ENCODE results near the gene S100A1.
A peak's percentile ranks its signal among the peaks of the same experiment; 100 is the strongest.
"Not testable (repeated sequence)": the region's sequence is repeated elsewhere in the genome, so short reads cannot be mapped to it uniquely, and the experiment has no call there.

Gene S100A1

DNA sequence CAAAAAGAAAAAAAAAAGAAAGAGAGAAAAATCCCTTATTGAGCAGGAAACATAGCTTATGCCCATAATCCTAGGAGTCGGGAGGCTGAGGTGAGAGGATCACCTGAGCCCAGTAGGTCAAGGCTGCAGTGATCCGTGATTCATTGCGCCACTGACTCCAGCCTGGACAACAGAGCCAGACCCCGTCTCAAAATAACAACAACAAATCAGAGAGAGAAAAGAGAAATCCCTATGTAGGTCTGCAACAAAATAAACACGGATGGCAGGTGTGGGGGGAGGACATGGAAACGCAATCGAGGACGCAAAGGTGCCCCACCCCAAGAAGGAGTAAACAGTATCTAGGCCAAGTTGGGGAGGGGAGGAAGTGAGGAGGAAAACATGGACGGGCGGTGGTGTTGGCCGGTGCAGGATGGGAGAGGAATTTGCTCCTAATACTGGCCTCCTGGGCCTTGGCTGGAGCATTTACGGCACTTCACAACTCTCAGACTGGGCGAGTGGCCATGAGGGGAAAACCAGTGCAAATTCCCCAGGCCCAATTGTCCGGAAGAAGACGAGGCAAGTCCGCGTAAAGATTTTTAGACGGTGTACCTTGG, 5.0 kb downstream of the S100A1 start:
- DNase-seq, result no peak

GRCh38 chr1:153633754-153634665, 5.8 kb downstream of the S100A1 start, which contains the start of gene CHTOP:
CHTOP (plus strand) TSS chr1:153634066; CDS start chr1:153636589, 2,523 bp downstream.
- DNase-seq, result peak; percentile 98

GRCh38 chr1:153635872-153636271, 7.6 kb downstream of the S100A1 start:
- DNase-seq, result no peak

- no peak for DNase-seq
Measured at GRCh38 chr1:153636312-153636711, 8.1 kb downstream of the S100A1 start.

- DNase-seq, result no peak
Measured at GRCh38 chr1:153638261-153638660, 10.0 kb downstream of the S100A1 start.

- DNase-seq, result no peak
Measured at GRCh38 chr1:153639280-153639679, 11.0 kb downstream of the S100A1 start.

DNA sequence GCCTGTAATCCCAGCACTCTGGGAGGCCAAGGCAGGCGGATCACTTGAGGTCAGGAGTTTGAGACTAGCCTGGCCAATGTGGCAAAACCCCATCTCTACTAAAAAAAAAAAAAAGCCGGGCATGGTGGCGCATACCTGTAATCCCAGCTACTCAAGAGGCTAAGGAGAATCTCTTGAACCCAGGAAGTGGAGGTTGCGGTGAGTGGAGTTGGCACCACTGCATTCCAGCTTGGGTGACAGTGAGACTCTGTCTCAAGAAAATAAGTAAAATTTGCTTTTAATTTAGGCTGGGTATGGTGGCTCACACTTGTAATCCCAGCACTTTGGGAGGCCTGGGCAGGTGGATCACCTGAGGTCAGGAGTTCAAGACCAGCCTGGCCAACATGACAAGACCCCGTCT, 12.0 kb downstream of the S100A1 start:
- not testable (repeated sequence) for DNase-seq

- no peak for DNase-seq
Measured at GRCh38 chr1:153640861-153641260, 12.6 kb downstream of the S100A1 start.

DNA sequence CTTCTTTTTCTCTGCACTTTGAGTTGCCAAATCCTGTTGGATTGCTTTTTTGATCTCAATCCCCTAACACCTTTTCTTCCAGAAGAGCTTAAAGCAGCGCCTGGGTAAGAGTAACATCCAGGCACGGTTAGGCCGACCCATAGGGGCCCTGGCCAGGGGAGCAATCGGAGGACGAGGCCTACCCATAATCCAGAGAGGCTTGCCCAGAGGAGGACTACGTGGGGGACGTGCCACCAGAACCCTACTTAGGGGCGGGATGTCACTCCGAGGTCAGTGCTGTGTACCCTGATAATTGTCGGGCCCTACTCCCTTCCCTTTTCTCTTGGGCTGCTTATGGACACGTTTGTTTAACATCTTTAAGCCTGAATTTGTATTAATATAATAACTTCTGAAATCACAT, 13.9 kb downstream of the S100A1 start:
- no peak for DNase-seq

- DNase-seq, result no peak
Measured at GRCh38 chr1:153643100-153643499, 14.9 kb downstream of the S100A1 start.

DNA sequence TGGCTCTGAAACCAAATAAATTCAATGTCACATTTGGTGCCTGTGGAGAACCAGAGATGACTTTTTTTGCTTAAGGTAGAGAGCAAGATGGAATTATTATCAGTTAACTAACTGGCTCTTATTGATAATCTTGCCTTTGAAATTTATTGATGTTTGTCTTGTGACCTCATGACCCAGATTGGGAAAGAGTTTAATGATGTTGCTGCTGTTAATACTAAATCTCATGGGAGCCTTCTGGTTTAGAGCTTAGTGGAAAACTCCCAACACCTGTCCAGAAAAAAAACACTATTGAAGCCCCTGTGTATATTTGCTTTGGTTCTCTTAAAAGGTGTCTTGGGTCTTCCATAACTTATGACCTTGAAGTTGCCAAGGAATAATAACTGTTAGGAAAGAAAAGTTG, 15.6 kb downstream of the S100A1 start:
- no peak for DNase-seq

DNA sequence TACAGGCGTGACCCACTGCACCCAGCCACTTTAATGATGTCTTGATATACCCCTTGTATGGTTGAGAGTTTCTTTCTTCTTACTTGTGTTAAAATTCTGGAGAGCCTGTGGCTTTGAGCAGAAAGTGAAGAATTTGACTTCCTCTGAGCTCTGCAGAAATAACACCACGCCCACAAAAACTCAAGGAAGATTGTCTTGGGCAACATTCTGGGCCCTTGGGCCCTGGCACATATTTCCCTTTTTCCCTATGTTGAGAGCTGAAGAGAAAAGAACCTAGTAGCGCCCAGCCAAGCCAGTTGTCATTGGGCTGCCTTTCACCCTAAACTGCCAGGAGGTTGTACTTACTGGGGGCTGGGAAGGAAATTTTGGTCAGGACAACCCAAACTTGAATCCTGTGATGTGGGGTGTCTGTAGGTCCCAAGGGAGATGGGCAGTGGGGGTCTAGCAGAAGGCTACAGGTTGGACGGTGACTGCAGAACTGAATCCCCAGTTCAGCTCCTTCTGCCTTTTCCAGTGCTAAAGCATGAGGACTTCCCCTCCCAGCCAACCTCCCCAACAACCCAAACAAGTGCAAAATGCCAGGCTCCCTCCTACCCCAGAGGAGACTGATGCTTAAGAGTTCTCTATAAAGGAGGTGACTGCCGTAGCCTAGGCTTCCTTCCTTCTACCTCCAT, 18.6 kb downstream of the S100A1 start:
- DNase-seq, result no peak

DNA sequence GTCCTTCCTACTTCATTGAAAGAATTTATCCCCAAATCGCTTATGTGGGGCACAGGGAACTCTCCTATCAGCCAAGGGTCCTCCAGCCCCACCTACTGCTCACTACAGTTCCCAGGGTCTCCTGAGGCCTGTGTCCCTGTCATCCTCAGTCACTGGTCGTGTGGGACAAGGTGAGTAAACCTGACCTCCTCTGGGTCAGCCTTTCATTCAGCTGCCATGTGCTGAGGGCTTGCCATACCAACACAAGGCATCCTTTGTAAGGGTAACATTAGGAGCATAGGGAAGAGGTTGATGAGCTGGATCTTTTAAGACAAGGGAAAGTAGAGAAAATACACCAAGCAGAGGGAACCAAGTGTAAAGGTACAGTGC, 19.1 kb downstream of the S100A1 start:
- DNase-seq, result no peak

GRCh38 chr1:153648000-153648643, 19.9 kb downstream of the S100A1 start:
- no peak for DNase-seq

DNA sequence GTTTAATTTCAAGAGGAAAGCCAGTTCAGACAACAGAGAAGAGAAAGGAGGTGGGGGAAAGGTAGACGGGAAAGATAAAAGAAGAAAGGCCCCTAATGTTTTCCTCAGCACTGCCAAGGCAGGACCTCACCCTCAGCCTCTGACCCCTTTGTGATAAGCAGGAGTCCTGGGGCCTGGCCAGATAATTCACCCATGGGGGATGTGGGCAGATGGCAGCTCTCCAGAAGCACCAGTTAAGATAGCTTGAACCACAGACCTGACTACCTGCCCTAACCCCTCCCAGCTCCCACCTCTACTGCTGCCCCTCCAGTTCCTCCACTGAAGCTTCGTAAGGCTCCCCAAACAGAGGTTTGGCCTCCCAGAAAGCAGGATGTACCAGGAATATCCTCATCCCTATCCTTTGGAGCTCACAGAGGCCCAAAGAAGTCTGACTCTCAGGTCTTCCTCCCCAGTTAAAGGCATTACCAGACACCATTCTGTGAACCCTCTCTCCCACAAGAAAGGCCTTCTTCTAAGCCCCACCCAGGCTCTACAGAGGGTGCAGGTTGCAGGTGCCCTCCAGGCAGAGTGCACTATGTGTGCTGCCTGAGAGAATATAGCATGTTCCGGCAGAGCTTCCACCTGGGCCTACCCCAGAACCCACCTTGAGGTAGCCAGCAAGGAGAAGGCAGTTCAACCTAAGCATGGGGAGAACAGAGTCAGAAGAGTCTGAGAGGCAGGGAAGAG, 21.1 kb downstream of the S100A1 start:
- DNase-seq, result no peak

DNA sequence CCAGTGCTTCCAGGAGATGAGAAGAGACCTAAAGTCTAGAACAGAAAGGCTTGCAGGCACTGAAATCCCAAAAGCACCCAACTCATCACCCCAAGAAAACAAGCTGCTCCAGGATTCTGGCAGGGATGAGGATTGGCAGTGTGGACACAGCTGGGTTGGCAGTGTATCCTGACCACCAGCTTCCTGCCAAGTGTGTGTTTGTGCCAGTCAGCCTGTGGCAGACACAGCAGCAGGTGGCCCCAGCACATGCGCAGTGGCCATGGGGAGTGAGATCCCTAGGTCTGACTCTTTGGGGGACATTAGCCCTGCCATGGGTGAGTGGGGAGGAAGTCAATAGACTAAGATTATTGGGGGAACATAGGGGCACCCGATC, 21.6 kb downstream of the S100A1 start:
- DNase-seq, result no peak

GRCh38 chr1:153651771-153652170, 23.5 kb downstream of the S100A1 start:
- DNase-seq, result no peak

DNA sequence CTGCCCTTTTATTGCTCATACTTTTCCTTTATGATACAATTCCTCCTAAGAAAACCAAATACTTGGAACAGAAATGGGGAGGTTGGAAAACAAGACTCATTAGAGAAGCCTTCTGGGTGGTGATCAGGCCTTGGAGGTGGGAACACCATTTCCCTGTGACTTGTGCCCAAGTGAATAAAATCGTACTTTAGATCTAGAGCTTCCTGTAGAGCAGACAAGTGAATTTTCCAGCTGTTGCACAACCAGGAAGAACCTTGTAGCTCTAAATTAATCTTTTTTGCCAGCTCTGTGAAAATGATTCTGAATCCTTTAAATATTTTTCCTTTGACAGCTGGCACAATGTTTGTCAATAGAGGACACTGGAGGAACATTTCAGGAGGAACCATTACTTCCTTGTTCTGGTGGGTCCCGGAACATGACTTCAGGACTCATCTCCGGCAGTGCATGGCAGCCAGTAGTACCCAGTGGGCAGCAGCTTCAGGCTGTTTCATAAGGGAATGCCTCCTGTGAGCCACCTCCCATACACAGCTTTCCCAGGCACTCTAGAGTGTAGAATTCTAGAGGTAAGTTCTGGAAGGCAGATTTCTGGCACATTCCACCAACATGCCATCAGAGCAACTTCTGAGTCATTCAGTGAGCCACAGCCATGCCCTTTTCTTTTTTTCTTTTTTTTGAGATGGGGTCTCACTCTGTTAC, 24.7 kb downstream of the S100A1 start:
- peak; percentile 73 for DNase-seq

GRCh38 chr1:153655333-153655732, 27.1 kb downstream of the S100A1 start:
- DNase-seq, result no peak

DNA sequence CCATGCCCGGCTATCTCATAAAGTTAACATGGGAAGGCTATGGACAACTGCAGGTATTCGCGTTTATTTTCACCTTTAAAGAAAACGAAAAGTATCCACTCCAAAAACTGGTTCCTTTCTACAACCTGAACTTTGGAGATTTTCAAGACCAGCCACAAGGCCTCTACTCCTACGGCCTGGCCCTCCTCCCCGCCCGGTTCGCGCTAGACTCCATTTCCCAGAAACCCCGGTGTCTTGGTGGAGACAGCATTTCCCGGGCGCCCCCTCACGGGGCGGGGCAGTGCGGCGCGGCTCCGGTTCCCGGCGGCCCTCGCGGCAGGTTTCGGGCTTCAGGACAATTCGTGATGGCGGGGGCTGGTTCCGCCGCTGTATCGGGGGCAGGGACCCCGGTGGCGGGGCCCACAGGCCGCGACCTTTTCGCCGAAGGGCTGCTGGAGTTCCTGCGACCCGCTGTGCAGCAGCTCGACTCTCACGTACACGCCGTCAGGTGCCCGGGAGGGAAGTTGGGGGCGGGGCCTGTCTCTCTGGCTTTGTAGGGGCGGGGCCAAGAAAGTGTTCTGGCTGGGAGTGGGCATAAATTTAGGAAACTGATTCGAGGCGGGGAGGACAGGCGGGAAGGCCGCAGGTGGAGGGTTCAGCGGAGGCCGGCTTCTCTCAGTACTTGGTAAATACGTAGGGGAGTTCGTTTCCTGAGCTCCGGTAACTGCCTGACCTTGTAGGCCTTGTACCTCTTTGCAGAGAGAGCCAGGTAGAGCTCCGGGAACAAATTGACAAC, 30.4 kb downstream of the S100A1 start, which contains the start of gene SNAPIN:
Gene SNAPIN, plus strand, starts transcription at position 304 of the 775 bp plus-strand sequence. Its CDS starts 41 bp downstream, at position 345.
- peak; percentile 86 for DNase-seq

- no peak for DNase-seq
Measured at GRCh38 chr1:153659175-153659534, 30.9 kb downstream of the S100A1 start.

All from EL (cell line).